T-helper 2 cell treated with Interferon-gamma antibody and Interleukin-4, amounts not matched to agents 5 μg/mL and 100 μg/mL, for 36 hours (primary cell): ENCODE data around the gene PRR3.

Source experiments
- DNase-seq: peaks from one replicate; pipeline ENCODE4 v3.0.0; 2021; ENCODE audit warnings: low spot score
- H3K27ac Mint-ChIP-seq: one replicate; pipeline ENCODE4 v1.8.0; 2021; ENCODE audit warnings: mild to moderate bottlenecking, mixed read lengths
- H3K27me3 Mint-ChIP-seq: one replicate; pipeline ENCODE4 v1.8.0; 2021; ENCODE audit warnings: low read depth, mixed read lengths
- H3K36me3 Mint-ChIP-seq: one replicate; pipeline ENCODE4 v1.8.0; 2021; ENCODE audit warnings: low read depth, mixed read lengths
- H3K4me1 Mint-ChIP-seq: one replicate; pipeline ENCODE4 v1.8.0; 2021; ENCODE audit warnings: low read depth, mixed read lengths
- H3K4me3 Mint-ChIP-seq: one replicate; pipeline ENCODE4 v1.8.0; 2022; ENCODE audit warnings: mild to moderate bottlenecking, moderate library complexity, mixed read lengths
- H3K9me3 Mint-ChIP-seq: one replicate; pipeline ENCODE4 v1.8.0; 2021; ENCODE audit warnings: mixed read lengths

PRR3 gene

GRCh38 chr6:30600451-30600961 lies 43.4 kb downstream of the PRR3 start:
- Mint-ChIP-seq H3K36me3 (peaks cover 52% of the 10 kb centered on the region), H3K27ac (peak overlapping the region; percentile 17), H3K9me3 (no peaks in the 10 kb centered on the region), H3K4me1 (peaks cover 2% of the 10 kb centered on the region), H3K4me3 (no peak overlapping the region), H3K27me3 (no peaks in the 10 kb centered on the region)
- DNase-seq = no peak

DNA sequence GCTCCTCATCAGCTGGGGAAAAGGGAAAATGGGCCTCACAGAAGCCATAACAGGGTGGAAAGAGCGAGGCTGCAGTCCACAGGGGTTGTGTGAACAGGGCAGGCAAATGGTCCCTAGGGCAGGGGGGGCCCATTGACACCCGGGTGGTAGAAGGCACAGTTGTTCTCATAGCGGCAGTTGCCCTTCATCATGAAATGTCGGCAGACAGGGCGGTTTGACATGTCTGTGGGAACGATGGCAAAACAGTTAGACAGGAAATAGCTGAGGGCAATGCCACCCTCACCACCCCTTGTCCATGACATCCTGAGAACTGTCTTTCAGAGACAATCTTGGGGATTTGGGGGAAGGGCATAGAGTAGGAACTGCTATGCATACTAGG lies 44.3 kb downstream of the PRR3 start:
- no peak overlapping the region for H3K27ac Mint-ChIP-seq
- H3K9me3 Mint-ChIP-seq = no peaks in the 10 kb centered on the region
- no peaks in the 10 kb centered on the region for H3K27me3 Mint-ChIP-seq
- DNase-seq = no peak
- H3K36me3 Mint-ChIP-seq = peaks cover 61% of the 10 kb centered on the region
- H3K4me3 Mint-ChIP-seq = no peak overlapping the region
- peaks cover 2% of the 10 kb centered on the region for H3K4me1 Mint-ChIP-seq

DNA sequence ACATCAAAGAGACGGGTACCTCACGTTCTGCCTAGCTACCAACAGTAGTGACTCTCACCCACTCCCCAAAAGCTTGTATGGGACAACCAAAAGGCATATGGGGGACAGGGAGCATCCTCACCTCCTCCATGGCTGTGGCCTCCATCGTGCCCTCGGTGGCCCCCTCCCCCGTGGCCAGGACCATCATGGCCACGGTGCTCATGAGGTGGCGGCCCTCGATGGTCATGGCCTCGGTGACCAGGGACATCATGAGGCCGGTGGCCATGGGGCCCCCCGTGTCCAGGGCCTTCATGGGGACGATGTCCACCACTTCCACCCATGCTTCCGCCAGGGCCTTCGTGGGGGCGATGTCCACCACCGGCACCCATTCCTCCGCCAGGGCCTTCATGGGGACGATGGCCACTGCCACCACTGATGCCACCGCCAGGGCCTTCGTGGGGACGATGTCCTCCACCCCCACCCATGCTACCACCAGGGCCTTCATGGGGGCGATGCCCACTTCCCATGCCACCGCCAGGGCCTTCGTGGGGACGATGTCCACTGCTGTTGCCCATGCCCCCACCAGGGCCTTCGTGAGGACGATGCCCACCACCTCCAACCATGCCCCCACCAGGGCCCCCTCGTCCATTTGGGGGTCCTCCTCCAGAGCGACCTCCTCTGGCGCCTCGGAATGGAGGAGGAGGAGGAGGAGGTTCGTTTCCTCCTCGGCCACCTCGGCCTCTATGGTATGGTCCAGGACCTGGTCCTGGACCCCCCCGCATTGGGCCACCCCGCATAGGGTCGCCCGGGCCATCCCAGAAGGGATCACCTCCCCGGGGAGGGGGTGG lies 44.9 kb downstream of the PRR3 start:
- no peaks in the 10 kb centered on the region for H3K27me3 Mint-ChIP-seq
- H3K36me3 Mint-ChIP-seq = peaks cover 66% of the 10 kb centered on the region
- H3K9me3 Mint-ChIP-seq = no peaks in the 10 kb centered on the region
- no peak overlapping the region for H3K4me3 Mint-ChIP-seq
- no peak for DNase-seq
- peaks cover 5% of the 10 kb centered on the region for H3K4me1 Mint-ChIP-seq
- H3K27ac Mint-ChIP-seq = peak overlapping the region; percentile 29

GRCh38 chr6:30603961-30604360 lies 46.9 kb downstream of the PRR3 start:
- Mint-ChIP-seq H3K4me3 (no peak overlapping the region), H3K9me3 (no peaks in the 10 kb centered on the region), H3K4me1 (peaks cover 14% of the 10 kb centered on the region), H3K36me3 (peaks cover 77% of the 10 kb centered on the region), H3K27me3 (no peaks in the 10 kb centered on the region), H3K27ac (no peak overlapping the region)
- DNase-seq = no peak

DNA sequence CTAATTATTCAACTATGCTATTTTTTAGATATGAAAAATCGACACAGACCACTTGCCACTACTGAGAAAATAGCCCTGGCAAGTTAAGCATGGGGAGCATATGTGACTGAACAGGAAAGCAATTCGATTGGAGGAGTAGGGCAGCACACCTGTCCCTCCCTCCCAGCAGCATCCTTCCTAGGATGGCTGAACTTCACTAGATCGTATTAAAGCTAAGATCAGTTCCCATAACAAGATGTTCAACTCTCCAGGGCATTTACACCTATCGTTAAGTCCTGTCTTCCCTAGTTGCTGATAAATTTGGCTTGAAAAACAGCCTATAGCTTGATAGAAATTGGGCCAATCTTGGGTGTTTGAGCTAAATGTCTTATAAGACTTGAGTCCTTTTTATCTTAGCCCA lies 53.0 kb downstream of the PRR3 start:
- peaks cover 80% of the 10 kb centered on the region for H3K36me3 Mint-ChIP-seq
- H3K4me1 Mint-ChIP-seq = peaks cover 49% of the 10 kb centered on the region
- H3K4me3 Mint-ChIP-seq = no peak overlapping the region
- H3K27me3 Mint-ChIP-seq = no peaks in the 10 kb centered on the region
- H3K27ac Mint-ChIP-seq = peak overlapping the region; percentile 45
- DNase-seq = no peak
- no peaks in the 10 kb centered on the region for H3K9me3 Mint-ChIP-seq

- no peaks in the 10 kb centered on the region for H3K9me3 Mint-ChIP-seq
- peaks cover 49% of the 10 kb centered on the region for H3K4me1 Mint-ChIP-seq
- H3K36me3 Mint-ChIP-seq = peaks cover 82% of the 10 kb centered on the region
- no peak overlapping the region for H3K4me3 Mint-ChIP-seq
- DNase-seq = no peak
- no peaks in the 10 kb centered on the region for H3K27me3 Mint-ChIP-seq
- peak overlapping the region; percentile 46 for H3K27ac Mint-ChIP-seq
These were observed 54.2 kb downstream of the PRR3 start for GRCh38 chr6:30611150-30611855.

DNA sequence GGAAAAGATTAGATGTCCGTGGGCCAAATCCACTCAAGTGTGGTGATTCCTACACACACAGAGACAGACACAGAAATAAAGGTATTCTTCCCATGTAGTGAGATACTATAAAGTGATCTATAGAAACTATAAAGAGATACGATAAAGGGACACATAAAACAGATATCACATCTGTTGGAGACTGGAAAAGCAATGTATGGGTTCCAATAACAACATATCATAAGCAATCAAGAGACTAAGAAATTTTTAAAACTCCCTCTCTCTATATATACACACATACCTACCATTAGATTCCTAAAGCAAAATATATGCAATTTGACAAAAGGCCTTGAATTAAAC lies 54.7 kb downstream of the PRR3 start:
- peak overlapping the region; percentile 46 for H3K27ac Mint-ChIP-seq
- no peaks in the 10 kb centered on the region for H3K27me3 Mint-ChIP-seq
- H3K9me3 Mint-ChIP-seq = no peaks in the 10 kb centered on the region
- H3K4me3 Mint-ChIP-seq = no peak overlapping the region
- H3K36me3 Mint-ChIP-seq = peaks cover 82% of the 10 kb centered on the region
- no peak for DNase-seq
- H3K4me1 Mint-ChIP-seq = peaks cover 46% of the 10 kb centered on the region

GRCh38 chr6:30612213-30612612 lies 55.1 kb downstream of the PRR3 start:
- Mint-ChIP-seq H3K4me3 (peak overlapping the region; percentile 2), H3K9me3 (no peaks in the 10 kb centered on the region), H3K27ac (no peak overlapping the region), H3K36me3 (peaks cover 83% of the 10 kb centered on the region), H3K4me1 (peaks cover 46% of the 10 kb centered on the region), H3K27me3 (peaks cover 2% of the 10 kb centered on the region)
- no peak for DNase-seq

DNA sequence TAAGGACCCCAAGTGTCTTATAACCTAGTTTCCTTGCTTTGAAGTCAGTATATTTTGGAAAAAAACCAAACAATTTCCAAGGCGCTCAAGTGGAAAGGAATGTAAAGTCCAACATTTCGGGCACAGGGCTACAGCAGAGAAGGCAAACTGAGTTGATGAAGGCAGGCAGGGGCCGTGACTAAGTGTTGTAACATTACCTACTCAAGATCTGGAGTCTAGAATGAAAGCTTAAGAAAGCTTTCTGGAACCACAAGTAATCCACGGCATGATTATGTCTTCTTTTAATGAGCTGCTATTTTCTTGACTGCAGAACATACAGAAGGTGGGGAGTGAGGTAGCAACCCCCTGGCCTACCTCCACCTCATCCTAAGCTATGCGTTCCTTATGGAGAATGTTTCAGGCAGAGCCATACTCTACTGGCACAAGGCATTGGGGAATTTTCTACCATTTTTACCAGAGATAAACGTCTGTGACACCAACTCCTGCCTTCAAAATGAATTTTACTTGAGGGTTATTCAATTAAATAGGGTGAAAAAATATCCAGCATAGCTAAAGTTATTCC lies 55.7 kb downstream of the PRR3 start:
- H3K4me1 Mint-ChIP-seq = peaks cover 42% of the 10 kb centered on the region
- H3K9me3 Mint-ChIP-seq = no peaks in the 10 kb centered on the region
- H3K36me3 Mint-ChIP-seq = peaks cover 78% of the 10 kb centered on the region
- H3K27me3 Mint-ChIP-seq = peaks cover 5% of the 10 kb centered on the region
- H3K27ac Mint-ChIP-seq = peak overlapping the region; percentile 97
- DNase-seq = no peak
- H3K4me3 Mint-ChIP-seq = peak overlapping the region; percentile 27
